HUES48 (cell line): ENCODE data around the gene KAT7.

ENCODE experiments used
- H3K27ac ChIP-seq: one replicate; pipeline ENCODE4 v1.7.0; 2013; ENCODE audit warnings: low read depth, low read length, inconsistent platforms
- H3K27me3 ChIP-seq: 2 replicates; pipeline ENCODE4 v1.6.1; 2013; ENCODE audit warnings: mild to moderate bottlenecking, low read length; ENCODE audit not compliant: control insufficient read depth, insufficient read depth
- H3K36me3 ChIP-seq: 2 replicates; pipeline ENCODE4 v1.6.1; 2013; ENCODE audit warnings: low read length; ENCODE audit not compliant: control insufficient read depth, insufficient read depth
- H3K4me1 ChIP-seq: 2 replicates; pipeline ENCODE4 v1.6.1; 2013; ENCODE audit warnings: mild to moderate bottlenecking, low read length; ENCODE audit not compliant: control insufficient read depth, insufficient read depth
- H3K4me3 ChIP-seq: 2 replicates; pipeline ENCODE4 v1.5.1; 2013; ENCODE audit warnings: mild to moderate bottlenecking, low read depth, low read length
- H3K9ac ChIP-seq: 2 replicates; pipeline ENCODE4 v1.6.1; 2013; ENCODE audit warnings: mild to moderate bottlenecking, low read depth, low read length, moderate library complexity
- H3K9me3 ChIP-seq: 2 replicates; pipeline ENCODE4 v1.6.1; 2013; ENCODE audit warnings: low read length; ENCODE audit not compliant: control insufficient read depth, insufficient read depth

The KAT7 gene

GRCh38 chr17:49830605-49831004, 42.1 kb downstream of the KAT7 start:
- no peaks in the 10 kb centered on the region for H3K27me3 ChIP-seq
- H3K36me3 ChIP-seq, result peaks cover 84% of the 10 kb centered on the region
- H3K4me1 ChIP-seq, result peaks cover 4% of the 10 kb centered on the region
- no peak overlapping the region for H3K9ac ChIP-seq
- no peak overlapping the region for H3K4me3 ChIP-seq
- H3K27ac ChIP-seq, result no peak overlapping the region
- no peaks in the 10 kb centered on the region for H3K9me3 ChIP-seq

GRCh38 chr17:49832840-49833599, 44.5 kb downstream of the KAT7 start:
- peaks cover 64% of the 10 kb centered on the region for H3K36me3 ChIP-seq
- no peak overlapping the region for H3K27ac ChIP-seq
- no peak overlapping the region for H3K9ac ChIP-seq
- H3K4me1 ChIP-seq, result no peaks in the 10 kb centered on the region
- H3K27me3 ChIP-seq, result no peaks in the 10 kb centered on the region
- H3K4me3 ChIP-seq, result no peak overlapping the region
- no peaks in the 10 kb centered on the region for H3K9me3 ChIP-seq

GRCh38 chr17:49834118-49834743, 45.8 kb downstream of the KAT7 start:
- no peak overlapping the region for H3K9ac ChIP-seq
- H3K36me3 ChIP-seq, result peaks cover 55% of the 10 kb centered on the region
- no peaks in the 10 kb centered on the region for H3K9me3 ChIP-seq
- no peak overlapping the region for H3K27ac ChIP-seq
- H3K4me1 ChIP-seq, result no peaks in the 10 kb centered on the region
- H3K27me3 ChIP-seq, result no peaks in the 10 kb centered on the region
- H3K4me3 ChIP-seq, result no peak overlapping the region

- no peak overlapping the region for H3K4me3 ChIP-seq
- H3K4me1 ChIP-seq, result no peaks in the 10 kb centered on the region
- H3K9me3 ChIP-seq, result no peaks in the 10 kb centered on the region
- peaks cover 46% of the 10 kb centered on the region for H3K36me3 ChIP-seq
- H3K27me3 ChIP-seq, result no peaks in the 10 kb centered on the region
- H3K9ac ChIP-seq, result no peak overlapping the region
- H3K27ac ChIP-seq, result no peak overlapping the region
Measured at GRCh38 chr17:49835472-49835871, 47.0 kb downstream of the KAT7 start.

GRCh38 chr17:49836111-49837030, 47.9 kb downstream of the KAT7 start:
- H3K9me3 ChIP-seq, result no peaks in the 10 kb centered on the region
- H3K36me3 ChIP-seq, result peaks cover 40% of the 10 kb centered on the region
- H3K9ac ChIP-seq, result no peak overlapping the region
- H3K27ac ChIP-seq, result no peak overlapping the region
- no peak overlapping the region for H3K4me3 ChIP-seq
- H3K27me3 ChIP-seq, result no peaks in the 10 kb centered on the region
- H3K4me1 ChIP-seq, result no peaks in the 10 kb centered on the region

- Histone ChIP-seq H3K36me3 (peaks cover 15% of the 10 kb centered on the region), H3K4me3 (no peak overlapping the region), H3K4me1 (no peaks in the 10 kb centered on the region), H3K9me3 (no peaks in the 10 kb centered on the region), H3K27ac (no peak overlapping the region), H3K9ac (no peak overlapping the region), H3K27me3 (no peaks in the 10 kb centered on the region)
Measured at GRCh38 chr17:49839455-49839854, 51.0 kb downstream of the KAT7 start.

GRCh38 chr17:49841548-49841947, 53.1 kb downstream of the KAT7 start:
- no peaks in the 10 kb centered on the region for H3K27me3 ChIP-seq
- peaks cover 5% of the 10 kb centered on the region for H3K36me3 ChIP-seq
- H3K27ac ChIP-seq, result no peak overlapping the region
- H3K4me3 ChIP-seq, result no peak overlapping the region
- no peaks in the 10 kb centered on the region for H3K4me1 ChIP-seq
- H3K9me3 ChIP-seq, result no peaks in the 10 kb centered on the region
- no peak overlapping the region for H3K9ac ChIP-seq

GRCh38 chr17:49842371-49842770, 53.9 kb downstream of the KAT7 start:
- H3K9ac ChIP-seq, result no peak overlapping the region
- no peak overlapping the region for H3K4me3 ChIP-seq
- H3K36me3 ChIP-seq, result peaks cover 9% of the 10 kb centered on the region
- H3K27ac ChIP-seq, result no peak overlapping the region
- no peaks in the 10 kb centered on the region for H3K9me3 ChIP-seq
- H3K4me1 ChIP-seq, result no peaks in the 10 kb centered on the region
- no peaks in the 10 kb centered on the region for H3K27me3 ChIP-seq

GRCh38 chr17:49842846-49843245, 54.4 kb downstream of the KAT7 start:
- no peak overlapping the region for H3K27ac ChIP-seq
- H3K27me3 ChIP-seq, result no peaks in the 10 kb centered on the region
- H3K4me1 ChIP-seq, result no peaks in the 10 kb centered on the region
- H3K36me3 ChIP-seq, result peaks cover 9% of the 10 kb centered on the region
- no peak overlapping the region for H3K9ac ChIP-seq
- H3K4me3 ChIP-seq, result no peak overlapping the region
- no peaks in the 10 kb centered on the region for H3K9me3 ChIP-seq

GRCh38 chr17:49843774-49844350, 55.4 kb downstream of the KAT7 start:
- Histone ChIP-seq H3K4me3 (no peak overlapping the region), H3K9ac (no peak overlapping the region), H3K27ac (no peak overlapping the region), H3K27me3 (no peaks in the 10 kb centered on the region), H3K9me3 (no peaks in the 10 kb centered on the region), H3K4me1 (no peaks in the 10 kb centered on the region), H3K36me3 (peaks cover 7% of the 10 kb centered on the region)
